ENCODE data around the gene PTPRJ. TPM values are rescaled to one million over a fixed set of nuclear protein-coding genes. Genes with fewer than 3 reads are reported as not detected.

The PTPRJ gene
- polyA plus RNA-seq, 1 donor (not counting 4 experiments of a cell fraction or from before 2014, with no cell fraction given) = 0.84 TPM

GRCh38 chr11:47938791-47939560, 41.4 kb upstream of the PTPRJ start:
- no peaks in the 10 kb centered on the region for H3K4me1 ChIP-seq (ENCODE audit: control insufficient read depth, extremely low read depth, insufficient read depth, low read length)
- no peaks in the 10 kb centered on the region for H3K36me3 ChIP-seq (ENCODE audit: control insufficient read depth in 2 of 2, extremely low read depth in 1 of 2, insufficient read depth in 2 of 2, low read length in 2 of 2)
- FAIRE-seq = no peak
- no peaks in the 10 kb centered on the region for H4K20me1 ChIP-seq (ENCODE audit: control insufficient read depth, extremely low read depth, insufficient read depth, low read length)
- H3K4me3 ChIP-seq (ENCODE audit: control insufficient read depth in 2 of 3, extremely low read depth in 1 of 3, insufficient read depth in 2 of 3, low read depth in 1 of 3, low read length in 3 of 3) = no peak overlapping the region
- TF ChIP-seq CTCF (optimal IDR thresholded peaks at IDR 0.05 in 1 of 3, IDR thresholded peaks at IDR 0.05 in 1 of 3, conservative IDR thresholded peaks at IDR 0.05 in 1 of 3; ENCODE audit: extremely low read depth in 1 of 3, insufficient read depth in 2 of 3, low read length in 3 of 3) = no peak
- no peak for TF ChIP-seq EZH2 (IDR thresholded peaks at IDR 0.05; ENCODE audit: low read length)
- H3K4me2 ChIP-seq (ENCODE audit: control insufficient read depth, extremely low read depth, insufficient read depth, low read depth, low read length) = no peak overlapping the region
- no peak overlapping the region for H3K27ac ChIP-seq (ENCODE audit: control insufficient read depth, insufficient read depth, low read length)
- no peak for DNase-seq (ENCODE audit: low read depth, low spot score)
- dilution Hi-C loops (cut with MboI; ENCODE audit: extremely low pct_ligation_motif_present, low sequenced_read_pairs) = no loop called here
- H3K9me3 ChIP-seq (ENCODE audit: control insufficient read depth, low read depth, low read length) = no peaks in the 10 kb centered on the region
- no peaks in the 10 kb centered on the region for H3K27me3 ChIP-seq (ENCODE audit: control insufficient read depth, extremely low read depth, insufficient read depth, low read length)
- H3K9me1 ChIP-seq (ENCODE audit: control insufficient read depth, extremely low read depth, insufficient read depth, low read length) = no peaks in the 10 kb centered on the region
- no peak overlapping the region for H2AFZ ChIP-seq (ENCODE audit: control insufficient read depth, low read length)
- H3K9ac ChIP-seq (ENCODE audit: control insufficient read depth, extremely low read depth, insufficient read depth, low read length) = no peak overlapping the region
- H3K79me2 ChIP-seq (ENCODE audit: control insufficient read depth, insufficient read depth, low read length) = no peaks in the 10 kb centered on the region

- FAIRE-seq (no peak), DNase-seq (ENCODE audit: low read depth, low spot score) (no peak)
- peaks cover under 1% of the 10 kb centered on the region for H3K4me1 ChIP-seq (ENCODE audit: control insufficient read depth, extremely low read depth, insufficient read depth, low read length)
- H3K27ac ChIP-seq (ENCODE audit: control insufficient read depth, insufficient read depth, low read length) = no peak overlapping the region
- H3K9ac ChIP-seq (ENCODE audit: control insufficient read depth, extremely low read depth, insufficient read depth, low read length) = no peak overlapping the region
- no peaks in the 10 kb centered on the region for H3K79me2 ChIP-seq (ENCODE audit: control insufficient read depth, insufficient read depth, low read length)
- no peak overlapping the region for H2AFZ ChIP-seq (ENCODE audit: control insufficient read depth, low read length)
- H3K27me3 ChIP-seq (ENCODE audit: control insufficient read depth, extremely low read depth, insufficient read depth, low read length) = no peaks in the 10 kb centered on the region
- dilution Hi-C loops (cut with MboI; ENCODE audit: extremely low pct_ligation_motif_present, low sequenced_read_pairs) = no loop called here
- H3K4me3 ChIP-seq (ENCODE audit: control insufficient read depth in 2 of 3, extremely low read depth in 1 of 3, insufficient read depth in 2 of 3, low read depth in 1 of 3, low read length in 3 of 3) = no peak overlapping the region
- H3K4me2 ChIP-seq (ENCODE audit: control insufficient read depth, extremely low read depth, insufficient read depth, low read depth, low read length) = no peak overlapping the region
- H3K9me1 ChIP-seq (ENCODE audit: control insufficient read depth, extremely low read depth, insufficient read depth, low read length) = no peaks in the 10 kb centered on the region
- TF ChIP-seq CTCF (optimal IDR thresholded peaks at IDR 0.05 in 1 of 3, IDR thresholded peaks at IDR 0.05 in 1 of 3, conservative IDR thresholded peaks at IDR 0.05 in 1 of 3; ENCODE audit: extremely low read depth in 1 of 3, insufficient read depth in 2 of 3, low read length in 3 of 3) (no peak), EZH2 (IDR thresholded peaks at IDR 0.05; ENCODE audit: low read length) (no peak)
- H4K20me1 ChIP-seq (ENCODE audit: control insufficient read depth, extremely low read depth, insufficient read depth, low read length) = no peaks in the 10 kb centered on the region
- no peaks in the 10 kb centered on the region for H3K36me3 ChIP-seq (ENCODE audit: control insufficient read depth in 2 of 2, extremely low read depth in 1 of 2, insufficient read depth in 2 of 2, low read length in 2 of 2)
- H3K9me3 ChIP-seq (ENCODE audit: control insufficient read depth, low read depth, low read length) = no peaks in the 10 kb centered on the region
These were observed 39.3 kb upstream of the PTPRJ start for GRCh38 chr11:47940904-47941649.
